ENCODE data around the gene FRMD5.

DNA sequence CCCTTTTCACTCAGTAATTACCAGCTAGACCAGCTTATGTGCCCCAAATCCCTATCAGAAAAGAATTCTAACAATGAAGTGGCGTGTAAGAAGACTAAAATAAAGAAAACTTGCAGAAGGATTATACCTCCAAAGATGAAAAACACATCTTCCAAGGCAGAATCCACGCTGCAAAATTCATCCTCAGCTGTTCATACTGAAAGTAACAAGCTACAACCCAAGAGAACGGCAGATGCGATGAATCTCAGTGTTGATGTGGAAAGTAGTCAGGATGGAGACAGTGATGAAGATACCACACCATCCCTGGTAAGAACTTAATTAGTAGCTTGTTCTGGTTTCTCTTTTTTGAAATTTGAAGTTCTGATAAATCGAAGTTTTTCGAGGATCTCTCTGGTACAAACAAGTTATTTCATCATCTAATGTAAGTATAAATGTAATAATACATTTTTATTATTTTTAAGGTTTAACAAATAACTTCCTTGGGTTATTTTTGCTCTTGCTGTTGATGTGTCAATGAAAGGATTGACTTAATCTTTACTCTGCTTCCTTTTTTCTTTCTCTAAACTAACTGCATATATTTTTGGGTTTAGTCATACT, 366.9 kb downstream of the FRMD5 start:
- TF ChIP-seq, protein P1, sequence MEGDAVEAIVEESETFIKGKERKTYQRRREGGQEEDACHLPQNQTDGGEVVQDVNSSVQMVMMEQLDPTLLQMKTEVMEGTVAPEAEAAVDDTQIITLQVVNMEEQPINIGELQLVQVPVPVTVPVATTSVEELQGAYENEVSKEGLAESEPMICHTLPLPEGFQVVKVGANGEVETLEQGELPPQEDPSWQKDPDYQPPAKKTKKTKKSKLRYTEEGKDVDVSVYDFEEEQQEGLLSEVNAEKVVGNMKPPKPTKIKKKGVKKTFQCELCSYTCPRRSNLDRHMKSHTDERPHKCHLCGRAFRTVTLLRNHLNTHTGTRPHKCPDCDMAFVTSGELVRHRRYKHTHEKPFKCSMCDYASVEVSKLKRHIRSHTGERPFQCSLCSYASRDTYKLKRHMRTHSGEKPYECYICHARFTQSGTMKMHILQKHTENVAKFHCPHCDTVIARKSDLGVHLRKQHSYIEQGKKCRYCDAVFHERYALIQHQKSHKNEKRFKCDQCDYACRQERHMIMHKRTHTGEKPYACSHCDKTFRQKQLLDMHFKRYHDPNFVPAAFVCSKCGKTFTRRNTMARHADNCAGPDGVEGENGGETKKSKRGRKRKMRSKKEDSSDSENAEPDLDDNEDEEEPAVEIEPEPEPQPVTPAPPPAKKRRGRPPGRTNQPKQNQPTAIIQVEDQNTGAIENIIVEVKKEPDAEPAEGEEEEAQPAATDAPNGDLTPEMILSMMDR (IDR thresholded peaks at IDR 0.05; ENCODE audit: low read depth, low read length, poor library complexity, severe bottlenecking): no peak
- TF ChIP-seq EZH2phosphoT487 (IDR thresholded peaks at IDR 0.05; ENCODE audit: borderline replicate concordance, low read length): no peak
